ENCODE data around the gene FLNC. TPM values are rescaled to one million over a fixed set of nuclear protein-coding genes. Genes with fewer than 3 reads are reported as not detected.

FLNC gene
- total and polyA plus RNA-seq, 11 donors: 399 to 3,687 (median 1,170) TPM

GRCh38 chr7:128891110-128891941 lies 61.1 kb downstream of the FLNC start:
- DNase-seq: peak in 3 of 5 donors; percentile 19 to 59 (median 20)
- 26 to 44% (median 31%) methylated on average over 26 to 41 of the region's 41 CpGs for WGBS, 4 donors
- no peaks in the 10 kb centered on the region for H3K36me3 ChIP-seq
- H3K27me3 ChIP-seq: peaks cover 0 to 21% (median 13%) of the 10 kb centered on the region in 9 donors
- TF ChIP-seq CTCF (IDR thresholded peaks at IDR 0.05) (no peak), POLR2A (IDR thresholded peaks at IDR 0.05) (no peak)
- ATAC-seq: peak in 1 of 4 donors; percentile 8
- peak overlapping the region in 8 of 12 donors; percentile 21 to 46 (median 41) for H3K4me3 ChIP-seq
- no peak overlapping the region for H3K27ac ChIP-seq
- no peaks in the 10 kb centered on the region for H3K9me3 ChIP-seq
- H3K4me1 ChIP-seq: peaks cover 0 to 11% (median 0%) of the 10 kb centered on the region in 12 donors
- intact Hi-C loops (cut with DNase I): no loop called here

GRCh38 chr7:128891942-128892269 lies 61.7 kb downstream of the FLNC start:
- Histone ChIP-seq H3K4me1 (peaks cover 0 to 11% (median 0%) of the 10 kb centered on the region in 12 donors), H3K27me3 (peaks cover 0 to 21% (median 13%) of the 10 kb centered on the region in 9 donors), H3K9me3 (no peaks in the 10 kb centered on the region), H3K4me3 (no peak overlapping the region), H3K36me3 (no peaks in the 10 kb centered on the region), H3K27ac (no peak overlapping the region)
- DNase-seq (peak in 1 of 5 donors; percentile 9), ATAC-seq (no peak)
- no peak for TF ChIP-seq POLR2A (IDR thresholded peaks at IDR 0.05)
- WGBS, 4 donors: 80 to 89% (median 83%) methylated on average over 11 of the region's 11 CpGs
- intact Hi-C loops (cut with DNase I): no loop called here

- intact Hi-C loops (cut with DNase I): no loop called here
- Histone ChIP-seq H3K4me1 (peaks cover 0 to 11% (median 0%) of the 10 kb centered on the region in 12 donors), H3K36me3 (no peaks in the 10 kb centered on the region), H3K27ac (no peak overlapping the region), H3K9me3 (no peaks in the 10 kb centered on the region), H3K4me3 (no peak overlapping the region), H3K27me3 (peaks cover 0 to 21% (median 13%) of the 10 kb centered on the region in 9 donors)
- DNase-seq (peak in 3 of 5 donors; percentile 15 to 60 (median 19)), ATAC-seq (no peak)
- TF ChIP-seq POLR2A (IDR thresholded peaks at IDR 0.05) (no peak), CTCF (IDR thresholded peaks at IDR 0.05) (no peak)
- 92 to 94% (median 93%) methylated on average over 9 to 13 of the region's 13 CpGs for WGBS, 4 donors
Observed at GRCh38 chr7:128892521-128893250, 62.5 kb downstream of the FLNC start.

- Histone ChIP-seq H3K9me3 (no peaks in the 10 kb centered on the region), H3K27ac (no peak overlapping the region), H3K4me1 (peaks cover 0 to 11% (median 0%) of the 10 kb centered on the region in 12 donors), H3K4me3 (no peak overlapping the region), H3K27me3 (peaks cover 0 to 21% (median 13%) of the 10 kb centered on the region in 9 donors), H3K36me3 (no peaks in the 10 kb centered on the region)
- TF ChIP-seq CTCF (IDR thresholded peaks at IDR 0.05) (no peak), POLR2A (IDR thresholded peaks at IDR 0.05) (no peak)
- ATAC-seq (no peak), DNase-seq (peak in 3 of 5 donors; percentile 18 to 53 (median 22))
- WGBS, 4 donors: 87 to 94% (median 90%) methylated on average over 10 to 23 of the region's 23 CpGs
- intact Hi-C loops (cut with DNase I): no loop called here
Observed at GRCh38 chr7:128893251-128894100, 63.3 kb downstream of the FLNC start.

Data from heart left ventricle (tissue), 16 donors.